ENCODE results near the gene GUCY1A1.

DNA sequence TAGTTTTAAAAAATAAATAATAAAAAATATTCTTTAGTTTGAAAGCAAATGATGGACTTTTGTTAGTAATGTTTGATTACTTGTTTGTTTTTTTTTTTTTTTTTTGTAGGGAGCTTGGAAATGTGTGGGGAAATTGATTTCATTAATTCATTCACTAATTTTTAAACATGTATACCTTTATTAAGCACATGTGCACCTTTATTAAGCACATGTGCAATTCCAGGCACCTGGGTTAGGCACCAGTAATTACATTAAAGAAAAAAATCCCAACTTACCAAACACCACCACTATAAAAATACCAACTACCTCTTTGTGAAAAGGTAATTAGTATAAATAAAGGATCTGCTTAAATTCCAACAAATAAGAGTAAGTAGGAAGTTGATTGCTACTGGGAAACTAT lies 101.7 kb downstream of the GUCY1A1 start:
- TF ChIP-seq, protein P1, sequence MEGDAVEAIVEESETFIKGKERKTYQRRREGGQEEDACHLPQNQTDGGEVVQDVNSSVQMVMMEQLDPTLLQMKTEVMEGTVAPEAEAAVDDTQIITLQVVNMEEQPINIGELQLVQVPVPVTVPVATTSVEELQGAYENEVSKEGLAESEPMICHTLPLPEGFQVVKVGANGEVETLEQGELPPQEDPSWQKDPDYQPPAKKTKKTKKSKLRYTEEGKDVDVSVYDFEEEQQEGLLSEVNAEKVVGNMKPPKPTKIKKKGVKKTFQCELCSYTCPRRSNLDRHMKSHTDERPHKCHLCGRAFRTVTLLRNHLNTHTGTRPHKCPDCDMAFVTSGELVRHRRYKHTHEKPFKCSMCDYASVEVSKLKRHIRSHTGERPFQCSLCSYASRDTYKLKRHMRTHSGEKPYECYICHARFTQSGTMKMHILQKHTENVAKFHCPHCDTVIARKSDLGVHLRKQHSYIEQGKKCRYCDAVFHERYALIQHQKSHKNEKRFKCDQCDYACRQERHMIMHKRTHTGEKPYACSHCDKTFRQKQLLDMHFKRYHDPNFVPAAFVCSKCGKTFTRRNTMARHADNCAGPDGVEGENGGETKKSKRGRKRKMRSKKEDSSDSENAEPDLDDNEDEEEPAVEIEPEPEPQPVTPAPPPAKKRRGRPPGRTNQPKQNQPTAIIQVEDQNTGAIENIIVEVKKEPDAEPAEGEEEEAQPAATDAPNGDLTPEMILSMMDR (IDR thresholded peaks at IDR 0.05): no peak
- no peak for TF ChIP-seq POLR2A (IDR thresholded peaks at IDR 0.05)
